ENCODE results near the gene CCNB3. TPM values are rescaled to one million over a fixed set of nuclear protein-coding genes. Genes with fewer than 3 reads are reported as not detected.

Gene CCNB3
- total and polyA plus RNA-seq, 2 of the 4 experiments (the other 2 are of a cell fraction) = 0.09 to 0.18 TPM

GRCh38 chrX:50343917-50344316 is 139.4 kb downstream of the CCNB3 start:
- Histone ChIP-seq H3K36me3 (ENCODE audit: control insufficient read depth, insufficient read depth, low read length) (no peaks in the 10 kb centered on the region), H3K9me3 (ENCODE audit: control insufficient read depth, insufficient read depth, low read length) (no peaks in the 10 kb centered on the region), H3K79me1 (ENCODE audit: low read depth in 1 of 2, low read length in 2 of 2) (no peaks in the 10 kb centered on the region), H2AK9ac (replicated peaks; ENCODE audit: low read depth, low read length, poor library complexity) (no peak overlapping the region), H3K27ac (ENCODE audit: insufficient read depth, low read length) (no peak overlapping the region), H4K20me1 (ENCODE audit: insufficient read depth, low read length) (no peaks in the 10 kb centered on the region), H3K4me2 (ENCODE audit: low read depth, low read length) (no peak overlapping the region), H3K9me1 (ENCODE audit: insufficient read depth, low read length) (no peaks in the 10 kb centered on the region), H3K27me3 (ENCODE audit: control insufficient read depth, insufficient read depth, low read length) (no peaks in the 10 kb centered on the region), H4K8ac (ENCODE audit: low read depth in 2 of 2, low read length in 2 of 2) (no peak overlapping the region), H3K4ac (ENCODE audit: low read depth, low read length) (no peak overlapping the region), H2AK5ac (ENCODE audit: low read depth, low read length) (no peak overlapping the region), H4K91ac (ENCODE audit: insufficient read depth, low read depth, low read length) (no peak overlapping the region), H2AFZ (replicated peaks; ENCODE audit: low read length, poor library complexity) (no peak overlapping the region), H3K9ac (ENCODE audit: low read depth, low read length) (no peak overlapping the region), H3K4me1 (ENCODE audit: control insufficient read depth, insufficient read depth, low read length) (no peaks in the 10 kb centered on the region), H2BK5ac (ENCODE audit: low read depth, low read length, poor library complexity, severe bottlenecking) (no peak overlapping the region), H3K18ac (ENCODE audit: low read depth, low read length) (no peak overlapping the region), H3K56ac (ENCODE audit: extremely low read depth, insufficient read depth, low read length) (no peak overlapping the region), H3K14ac (replicated peaks; ENCODE audit: low read depth, low read length) (no peak overlapping the region), H4K5ac (ENCODE audit: low read depth, low read length) (no peak overlapping the region), H2BK120ac (ENCODE audit: low read depth, low read length) (no peak overlapping the region), H2BK20ac (ENCODE audit: low read depth, low read length) (no peak overlapping the region), H3K4me3 (ENCODE audit: insufficient read depth, low read depth, low read length) (no peak overlapping the region), H3K23ac (ENCODE audit: low read depth, low read length) (no peak overlapping the region), H2BK15ac (ENCODE audit: low read depth, low read length) (no peak overlapping the region)
- no TSS peak for BruUV-seq (replicated peaks)
- ChIA-PET POLR2A (ENCODE audit: unreplicated experiment) (no interaction called here), CTCF (no interaction called here)
- intact Hi-C loops (cut with micrococcal nuclease) (no loop called here), in situ Hi-C loops (cut with MboI; ENCODE audit: low sequenced_read_pairs) (no loop called here), dilution Hi-C loops (cut with HindIII; ENCODE audit: low sequenced_read_pairs, unreplicated experiment) (no loop called here)
- no peak for TF ChIP-seq MAZ (IDR thresholded peaks at IDR 0.05; ENCODE audit: borderline replicate concordance, low read depth, low read length)
- no peak for TF ChIP-seq CEBPB (IDR thresholded peaks at IDR 0.05; ENCODE audit: low read depth, low read length)
- no peak for TF ChIP-seq MXI1 (IDR thresholded peaks at IDR 0.05; ENCODE audit: borderline replicate concordance, low read depth, low read length)
- TF ChIP-seq ELK1 (IDR thresholded peaks at IDR 0.05; ENCODE audit: borderline replicate concordance, low read depth, low read length) = no peak
- DNase-seq = no peak
- no peak for ATAC-seq (ENCODE audit: low read depth)
